Measurements from ENCODE around the gene ZMIZ1. TPM values are rescaled to one million over a fixed set of nuclear protein-coding genes. Genes with fewer than 3 reads are reported as not detected.
"Not testable (repeated sequence)": the region's sequence is repeated elsewhere in the genome, so short reads cannot be mapped to it uniquely, and the experiment has no call there.

ZMIZ1 gene
- total RNA-seq, 1 donor from 2014 or later = 93.9 TPM

DNA sequence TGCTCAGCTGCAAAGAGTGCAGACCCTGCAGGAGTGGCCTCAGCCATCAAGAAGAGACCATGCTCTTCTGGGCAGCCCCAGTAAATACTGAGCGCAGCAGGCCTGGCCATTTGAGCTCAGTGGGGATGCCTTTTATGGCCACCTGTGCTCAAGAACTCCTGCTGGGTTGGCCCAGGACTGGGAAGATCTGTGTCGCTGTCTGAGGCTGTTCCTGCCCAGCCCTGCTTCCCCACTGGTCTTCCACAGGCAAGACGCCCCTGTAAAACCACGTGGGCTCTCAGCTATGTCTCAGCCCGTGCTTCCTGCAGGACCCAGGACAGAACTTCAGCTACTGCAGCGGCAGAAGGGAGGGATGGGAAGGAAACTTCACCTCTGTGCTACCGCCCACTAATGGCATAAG is 268.0 kb downstream of the ZMIZ1 start:
- no peak for DNase-seq
- intact Hi-C loops (cut with micrococcal nuclease) = no loop called here
- H3K9me3 Mint-ChIP-seq = no peaks in the 10 kb centered on the region
- TF ChIP-seq, protein P1, sequence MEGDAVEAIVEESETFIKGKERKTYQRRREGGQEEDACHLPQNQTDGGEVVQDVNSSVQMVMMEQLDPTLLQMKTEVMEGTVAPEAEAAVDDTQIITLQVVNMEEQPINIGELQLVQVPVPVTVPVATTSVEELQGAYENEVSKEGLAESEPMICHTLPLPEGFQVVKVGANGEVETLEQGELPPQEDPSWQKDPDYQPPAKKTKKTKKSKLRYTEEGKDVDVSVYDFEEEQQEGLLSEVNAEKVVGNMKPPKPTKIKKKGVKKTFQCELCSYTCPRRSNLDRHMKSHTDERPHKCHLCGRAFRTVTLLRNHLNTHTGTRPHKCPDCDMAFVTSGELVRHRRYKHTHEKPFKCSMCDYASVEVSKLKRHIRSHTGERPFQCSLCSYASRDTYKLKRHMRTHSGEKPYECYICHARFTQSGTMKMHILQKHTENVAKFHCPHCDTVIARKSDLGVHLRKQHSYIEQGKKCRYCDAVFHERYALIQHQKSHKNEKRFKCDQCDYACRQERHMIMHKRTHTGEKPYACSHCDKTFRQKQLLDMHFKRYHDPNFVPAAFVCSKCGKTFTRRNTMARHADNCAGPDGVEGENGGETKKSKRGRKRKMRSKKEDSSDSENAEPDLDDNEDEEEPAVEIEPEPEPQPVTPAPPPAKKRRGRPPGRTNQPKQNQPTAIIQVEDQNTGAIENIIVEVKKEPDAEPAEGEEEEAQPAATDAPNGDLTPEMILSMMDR (IDR thresholded peaks at IDR 0.05) = no peak
- ChIA-PET POLR2A (no interaction called here), CTCF (no interaction called here)
- no peak overlapping the region for H3K4me3 Mint-ChIP-seq
- ATAC-seq (ENCODE audit: low read depth) = no peak
- H3K27ac Mint-ChIP-seq = no peak overlapping the region
- H3K36me3 Mint-ChIP-seq (ENCODE audit: low read depth) = no peaks in the 10 kb centered on the region
- no peaks in the 10 kb centered on the region for H3K27me3 Mint-ChIP-seq
- peaks cover 10% of the 10 kb centered on the region for H3K4me1 Mint-ChIP-seq

- H3K9me3 Mint-ChIP-seq; DNase-seq; POLR2A ChIA-PET; CTCF ChIA-PET; H3K27ac Mint-ChIP-seq; ATAC-seq (ENCODE audit: low read depth); H3K4me3 Mint-ChIP-seq; H3K4me1 Mint-ChIP-seq; H3K36me3 Mint-ChIP-seq (ENCODE audit: low read depth); intact Hi-C loops (cut with micrococcal nuclease); H3K27me3 Mint-ChIP-seq: not testable (repeated sequence)
These were observed 269.2 kb downstream of the ZMIZ1 start for GRCh38 chr10:79337783-79338469.

GRCh38 chr10:79339266-79339665 is 270.5 kb downstream of the ZMIZ1 start:
- no peak overlapping the region for H3K4me3 Mint-ChIP-seq
- no peak overlapping the region for H3K27ac Mint-ChIP-seq
- CTCF ChIA-PET = no interaction called here

GRCh38 chr10:79340646-79341244 is 272.0 kb downstream of the ZMIZ1 start:
- Mint-ChIP-seq H3K27me3 (no peaks in the 10 kb centered on the region), H3K36me3 (ENCODE audit: low read depth) (no peaks in the 10 kb centered on the region), H3K9me3 (no peaks in the 10 kb centered on the region), H3K4me3 (no peak overlapping the region), H3K27ac (no peak overlapping the region), H3K4me1 (no peaks in the 10 kb centered on the region)
- ChIA-PET POLR2A (interaction anchor here (0.6 to 0.7 kb wide), 2 partner anchors 72 kb away, joined by 3 read pairs; no protein-coding TSS in a partner anchor), CTCF (no interaction called here)
- no peak for DNase-seq
- ATAC-seq (ENCODE audit: low read depth) = no peak
- intact Hi-C loops (cut with micrococcal nuclease) = loop anchor here (10.0 kb wide), 2 partner anchors 864 to 1466 kb away; partner anchors contain the start of gene ANXA11
- TF ChIP-seq, protein P1 (IDR thresholded peaks at IDR 0.05) = no peak

More at GRCh38 chr10:79339266-79339665, 270.5 kb downstream of the ZMIZ1 start:
- no peaks in the 10 kb centered on the region for H3K9me3 Mint-ChIP-seq
- H3K27me3 Mint-ChIP-seq = no peaks in the 10 kb centered on the region
- DNase-seq (no peak), ATAC-seq (ENCODE audit: low read depth) (no peak)
- no peaks in the 10 kb centered on the region for H3K4me1 Mint-ChIP-seq
- POLR2A ChIA-PET = no interaction called here
- TF ChIP-seq, protein P1 (IDR thresholded peaks at IDR 0.05) = no peak
- intact Hi-C loops (cut with micrococcal nuclease) = no loop called here
- H3K36me3 Mint-ChIP-seq (ENCODE audit: low read depth) = no peaks in the 10 kb centered on the region

DNA sequence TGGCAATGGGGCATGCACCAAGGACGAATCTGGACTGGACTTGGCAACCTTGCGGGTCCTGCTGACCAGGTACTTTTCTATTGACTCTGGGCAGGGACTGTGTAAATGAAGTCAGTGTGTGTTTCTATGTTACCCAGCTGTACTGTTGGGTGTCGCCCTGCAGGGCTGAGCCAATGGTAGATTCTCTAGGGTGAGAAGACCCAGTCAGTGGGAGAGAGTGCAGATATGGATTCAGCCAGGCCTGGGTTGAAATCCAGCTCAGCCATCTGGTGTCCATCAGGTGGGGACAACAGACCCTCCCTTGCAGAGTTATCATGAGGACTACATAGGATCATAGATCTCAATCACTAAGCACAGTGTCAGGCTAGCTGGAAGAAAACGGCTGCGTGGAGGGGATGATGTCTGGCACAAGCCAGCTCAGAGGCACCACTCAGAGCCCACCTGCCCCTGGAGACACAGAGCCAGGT is 273.6 kb downstream of the ZMIZ1 start:
- H3K4me3 Mint-ChIP-seq = no peak overlapping the region

More for the DNA sequence above, 273.6 kb downstream of the ZMIZ1 start:
- Mint-ChIP-seq H3K36me3 (ENCODE audit: low read depth) (no peaks in the 10 kb centered on the region), H3K27ac (no peak overlapping the region), H3K4me1 (peaks cover 4% of the 10 kb centered on the region), H3K27me3 (no peaks in the 10 kb centered on the region), H3K9me3 (no peaks in the 10 kb centered on the region)
- intact Hi-C loops (cut with micrococcal nuclease) = loop anchor here (10.0 kb wide), 2 partner anchors 862 to 1468 kb away; partner anchors contain the start of gene ANXA11
- TF ChIP-seq, protein P1 (IDR thresholded peaks at IDR 0.05) = no peak
- ChIA-PET CTCF (interaction anchor here (1.1 kb wide), 1 partner anchor 49 kb away, joined by 3 read pairs; no protein-coding TSS in a partner anchor), POLR2A (no interaction called here)
- ATAC-seq (ENCODE audit: low read depth) (no peak), DNase-seq (no peak)
